ENCODE measurements around the gene ZNF593.

The ZNF593 gene

DNA sequence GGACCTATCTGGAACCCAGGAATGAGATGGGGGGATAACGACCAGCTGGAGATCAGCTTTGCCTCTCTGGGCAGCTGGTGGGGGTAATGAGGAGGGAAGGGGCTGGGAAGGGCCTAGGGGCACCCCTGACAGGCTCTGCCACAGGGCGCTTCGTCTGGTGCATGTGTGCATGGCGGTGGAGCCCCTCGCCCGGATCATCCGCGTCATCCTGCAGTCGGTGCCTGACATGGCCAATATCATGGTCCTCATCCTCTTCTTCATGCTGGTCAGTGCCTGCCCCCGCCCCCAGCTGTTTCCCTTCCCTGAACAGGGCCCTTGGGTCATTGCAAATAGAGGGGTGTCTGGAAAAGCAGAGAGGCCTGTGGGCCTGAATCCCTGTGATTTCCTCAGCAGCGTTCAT, 28.1 kb downstream of the ZNF593 start:
- no peak overlapping the region for H3K27ac Mint-ChIP-seq
- H3K27me3 Mint-ChIP-seq, result no peaks in the 10 kb centered on the region
- no peak overlapping the region for H3K4me3 Mint-ChIP-seq
- no peaks in the 10 kb centered on the region for H3K9me3 Mint-ChIP-seq
- ATAC-seq (no peak), DNase-seq (no peak)
- H3K36me3 Mint-ChIP-seq (ENCODE audit: low read depth), result no peaks in the 10 kb centered on the region
- peaks cover 21% of the 10 kb centered on the region for H3K4me1 Mint-ChIP-seq

- Mint-ChIP-seq H3K36me3 (ENCODE audit: low read depth) (no peaks in the 10 kb centered on the region), H3K9me3 (no peaks in the 10 kb centered on the region), H3K27me3 (no peaks in the 10 kb centered on the region), H3K27ac (no peak overlapping the region), H3K4me1 (peaks cover 21% of the 10 kb centered on the region), H3K4me3 (no peak overlapping the region)
- ATAC-seq (no peak), DNase-seq (no peak)
Measured at GRCh38 chr1:26200413-26200812, 30.7 kb downstream of the ZNF593 start.

GRCh38 chr1:26203642-26204318, 34.1 kb downstream of the ZNF593 start:
- H3K27ac Mint-ChIP-seq, result no peak overlapping the region
- DNase-seq, result no peak
- H3K9me3 Mint-ChIP-seq, result no peaks in the 10 kb centered on the region
- no peaks in the 10 kb centered on the region for H3K36me3 Mint-ChIP-seq (ENCODE audit: low read depth)
- H3K4me3 Mint-ChIP-seq, result no peak overlapping the region
- H3K27me3 Mint-ChIP-seq, result no peaks in the 10 kb centered on the region
- ATAC-seq, result no peak
- peaks cover 21% of the 10 kb centered on the region for H3K4me1 Mint-ChIP-seq

GRCh38 chr1:26210147-26210870, 40.6 kb downstream of the ZNF593 start:
- no peaks in the 10 kb centered on the region for H3K9me3 Mint-ChIP-seq
- H3K4me3 Mint-ChIP-seq, result no peak overlapping the region
- H3K27me3 Mint-ChIP-seq, result no peaks in the 10 kb centered on the region
- DNase-seq (no peak), ATAC-seq (no peak)
- H3K27ac Mint-ChIP-seq, result no peak overlapping the region
- no peaks in the 10 kb centered on the region for H3K4me1 Mint-ChIP-seq
- no peaks in the 10 kb centered on the region for H3K36me3 Mint-ChIP-seq (ENCODE audit: low read depth)

GRCh38 chr1:26212726-26213125, 43.0 kb downstream of the ZNF593 start:
- Mint-ChIP-seq H3K36me3 (ENCODE audit: low read depth) (no peaks in the 10 kb centered on the region), H3K4me3 (no peak overlapping the region), H3K27ac (no peak overlapping the region), H3K9me3 (no peaks in the 10 kb centered on the region), H3K27me3 (no peaks in the 10 kb centered on the region), H3K4me1 (no peaks in the 10 kb centered on the region)
- ATAC-seq (no peak), DNase-seq (no peak)

DNA sequence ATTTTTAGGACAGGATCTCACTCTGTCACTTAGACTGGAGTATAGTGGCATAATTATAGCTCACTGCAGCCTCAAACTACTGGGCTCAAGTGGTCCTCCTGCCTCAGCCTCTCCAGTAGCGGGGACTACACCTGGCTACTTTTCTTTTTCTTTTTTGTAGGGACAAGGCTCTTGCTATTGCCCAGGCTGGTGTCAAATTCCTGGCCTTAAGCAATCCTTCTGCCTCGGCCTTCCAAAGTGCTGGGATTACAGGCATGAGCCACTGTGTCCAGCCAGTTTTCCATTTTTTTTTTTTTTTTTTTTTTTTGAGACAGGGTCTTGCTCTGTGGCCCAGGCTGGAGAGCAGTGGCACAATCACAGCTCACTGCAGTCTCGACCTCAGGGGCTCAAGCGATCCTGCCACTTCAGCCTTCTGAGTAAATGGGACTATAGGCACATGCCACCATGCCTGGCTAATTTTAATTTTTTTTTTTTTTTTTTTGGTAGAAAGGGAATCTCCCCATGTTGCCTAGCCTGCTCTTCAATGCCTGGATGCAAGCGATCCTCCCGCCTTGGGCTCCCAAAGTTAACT, 43.7 kb downstream of the ZNF593 start:
- Mint-ChIP-seq H3K4me1 (no peaks in the 10 kb centered on the region), H3K36me3 (ENCODE audit: low read depth) (no peaks in the 10 kb centered on the region), H3K27ac (no peak overlapping the region), H3K27me3 (no peaks in the 10 kb centered on the region), H3K9me3 (no peaks in the 10 kb centered on the region), H3K4me3 (no peak overlapping the region)
- DNase-seq (no peak), ATAC-seq (no peak)

GRCh38 chr1:26215246-26215645, 45.5 kb downstream of the ZNF593 start:
- no peak for ATAC-seq
- H3K27ac Mint-ChIP-seq, result no peak overlapping the region
- no peaks in the 10 kb centered on the region for H3K9me3 Mint-ChIP-seq
- no peaks in the 10 kb centered on the region for H3K36me3 Mint-ChIP-seq (ENCODE audit: low read depth)
- H3K4me1 Mint-ChIP-seq, result no peaks in the 10 kb centered on the region
- H3K27me3 Mint-ChIP-seq, result no peaks in the 10 kb centered on the region
- no peak overlapping the region for H3K4me3 Mint-ChIP-seq
- DNase-seq, result no peak

DNA sequence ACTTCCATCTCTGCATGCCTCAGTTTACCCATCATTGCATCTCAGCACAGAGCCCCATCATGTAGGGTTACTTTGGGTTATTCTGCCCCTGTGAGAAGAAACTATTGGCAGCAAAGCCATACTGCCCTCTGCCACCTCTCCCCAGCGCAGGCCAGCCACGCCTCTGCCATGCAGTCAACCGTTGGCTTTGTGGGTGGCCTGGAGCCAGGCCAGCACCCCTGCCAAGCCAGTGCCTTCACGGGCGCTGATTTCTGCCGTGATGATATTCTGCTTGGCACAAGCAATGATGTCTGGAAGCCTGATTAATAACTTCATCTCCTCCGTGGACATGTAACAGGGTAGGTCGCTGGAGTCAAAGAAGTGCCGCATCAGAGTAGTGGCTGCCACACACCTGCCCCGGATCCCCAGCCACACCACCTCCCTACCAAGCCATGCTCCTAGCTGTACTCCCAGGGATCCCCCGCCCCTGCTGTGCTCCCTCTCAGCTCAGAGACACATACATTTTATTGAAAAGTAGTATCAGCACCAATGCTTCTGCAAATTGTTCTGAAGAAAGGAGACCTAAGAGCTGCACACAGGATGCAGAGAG, 49.3 kb downstream of the ZNF593 start:
- H3K36me3 Mint-ChIP-seq (ENCODE audit: low read depth), result no peaks in the 10 kb centered on the region
- no peak for DNase-seq

More for the DNA sequence above, 49.3 kb downstream of the ZNF593 start:
- no peak for ATAC-seq
- peaks cover 1% of the 10 kb centered on the region for H3K27me3 Mint-ChIP-seq
- no peaks in the 10 kb centered on the region for H3K9me3 Mint-ChIP-seq
- no peak overlapping the region for H3K27ac Mint-ChIP-seq
- H3K4me3 Mint-ChIP-seq, result no peak overlapping the region
- H3K4me1 Mint-ChIP-seq, result no peaks in the 10 kb centered on the region

Measured in activated naive CD8-positive, alpha-beta T cell treated with anti-CD3 and anti-CD28 coated beads, Interleukin-2, amount 50 U/mL, for 24 hours (primary cell).